ENCODE results near the gene MRE11.

DNA sequence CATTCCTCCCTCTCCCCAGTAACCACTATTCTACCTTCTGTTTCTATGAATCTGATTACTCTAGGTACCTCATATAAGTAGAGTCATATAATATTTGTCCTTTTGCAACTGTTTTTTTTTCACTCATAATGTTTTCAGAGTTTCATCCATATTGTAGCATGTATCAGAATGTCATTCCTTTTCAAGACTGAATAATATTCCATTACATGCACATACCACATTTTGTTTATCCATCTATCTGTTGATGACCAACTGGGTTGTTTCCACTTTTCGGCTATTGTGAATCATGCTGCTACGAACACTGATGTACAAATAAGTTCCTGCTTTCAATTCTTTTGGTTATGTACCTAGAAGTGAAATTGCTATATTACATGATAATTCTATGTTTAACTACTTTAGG, 40.7 kb downstream of the MRE11 start:
- TF ChIP-seq NRF1 (conservative IDR thresholded peaks at IDR 0.05 in 1 of 2, IDR thresholded peaks at IDR 0.05 in 1 of 2), result no peak
- no peak for TF ChIP-seq EZH2 (IDR thresholded peaks at IDR 0.05; ENCODE audit: borderline replicate concordance, low read depth, low read length)
- no peak for TF ChIP-seq ATF2 (CRISPR knock-in tag; IDR thresholded peaks at IDR 0.05)
- no peak for TF ChIP-seq ZFX (CRISPR knock-in tag; IDR thresholded peaks at IDR 0.05)
- no peak for TF ChIP-seq CTCF (IDR thresholded peaks at IDR 0.05 in 2 of 3, conservative IDR thresholded peaks at IDR 0.05 in 1 of 3; ENCODE audit: insufficient read depth in 2 of 3, low read depth in 1 of 3, low read length in 3 of 3)
- TF ChIP-seq CHD4 (IDR thresholded peaks at IDR 0.05; ENCODE audit: insufficient read depth, insufficient replicate concordance, low read depth, low read length, poor library complexity, severe bottlenecking), result no peak
- TF ChIP-seq ZSCAN32 (CRISPR knock-in tag; IDR thresholded peaks at IDR 0.05), result no peak
- TF ChIP-seq IRF1 (CRISPR knock-in tag; IDR thresholded peaks at IDR 0.05; ENCODE audit: borderline replicate concordance), result no peak

All from K562 (cell line).